Measurements from ENCODE around the gene USP24. TPM values are rescaled to one million over a fixed set of nuclear protein-coding genes. Genes with fewer than 3 reads are reported as not detected.

Gene USP24
- total RNA-seq, 1 experiment from 2014 or later = 40.9 TPM

- ATAC-seq (no peak), DNase-seq (ENCODE audit: low spot score) (no peak)
- Mint-ChIP-seq H3K4me1 (peaks cover 4% of the 10 kb centered on the region), H3K27ac (no peak overlapping the region), H3K4me3 (no peak overlapping the region), H3K36me3 (no peaks in the 10 kb centered on the region), H3K27me3 (ENCODE audit: low read depth) (peaks cover 2% of the 10 kb centered on the region; the same call in 1 of the 2 replicates), H3K9me3 (no peaks in the 10 kb centered on the region)
- TF ChIP-seq PRDM15 (CRISPR knock-in tag; IDR thresholded peaks at IDR 0.05) (no peak), ZNF263 (CRISPR knock-in tag; IDR thresholded peaks at IDR 0.05; ENCODE audit: low read depth) (no peak), FOXP1 (CRISPR knock-in tag; IDR thresholded peaks at IDR 0.05; ENCODE audit: borderline replicate concordance) (no peak)
- ChIA-PET CTCF (no interaction called here), POLR2A (no interaction called here)
These were observed 34.7 kb upstream of the USP24 start for GRCh38 chr1:55249646-55250398.

GRCh38 chr1:55246896-55247295, 31.7 kb upstream of the USP24 start:
- DNase-seq (ENCODE audit: low spot score) = no peak
- Mint-ChIP-seq H3K9me3 (no peaks in the 10 kb centered on the region), H3K27ac (no peak overlapping the region), H3K4me1 (peaks cover 4% of the 10 kb centered on the region), H3K36me3 (no peaks in the 10 kb centered on the region), H3K4me3 (no peak overlapping the region), H3K27me3 (ENCODE audit: low read depth) (peaks cover 2% of the 10 kb centered on the region; the same call in 1 of the 2 replicates)
- TF ChIP-seq ZNF512 (CRISPR knock-in tag; IDR thresholded peaks at IDR 0.05; ENCODE audit: borderline replicate concordance) = no peak
- no peak for TF ChIP-seq ATF2 (CRISPR knock-in tag; IDR thresholded peaks at IDR 0.05; ENCODE audit: borderline replicate concordance, low read depth)
- TF ChIP-seq MAX (CRISPR knock-in tag; IDR thresholded peaks at IDR 0.05) = no peak
- no peak for TF ChIP-seq PREB (CRISPR knock-in tag; IDR thresholded peaks at IDR 0.05; ENCODE audit: borderline replicate concordance)
- TF ChIP-seq ZNF219 (CRISPR knock-in tag; IDR thresholded peaks at IDR 0.05; ENCODE audit: borderline replicate concordance) = no peak
- TF ChIP-seq MYBL2 (CRISPR knock-in tag; IDR thresholded peaks at IDR 0.05) = no peak
- no peak for TF ChIP-seq ZNF396 (CRISPR knock-in tag; IDR thresholded peaks at IDR 0.05; ENCODE audit: borderline replicate concordance)
- no peak for TF ChIP-seq ZNF138 (CRISPR knock-in tag; conservative IDR thresholded peaks at IDR 0.05)
- no peak for ATAC-seq
- ChIA-PET POLR2A (no interaction called here), CTCF (interaction anchor here (1.4 to 1.6 kb wide), 2 partner anchors 13 to 103 kb away, joined by 4 to 6 read pairs; no protein-coding TSS in a partner anchor)

- CTCF ChIA-PET = interaction anchor here (1.4 to 1.6 kb wide), 2 partner anchors 13 to 103 kb away, joined by 4 to 6 read pairs; no protein-coding TSS in a partner anchor
- H3K27ac Mint-ChIP-seq = no peak overlapping the region
- peak; percentile 46 for ATAC-seq
These were observed 31.2 kb upstream of the USP24 start for GRCh38 chr1:55246331-55246730.

More at GRCh38 chr1:55246331-55246730, 31.2 kb upstream of the USP24 start:
- H3K4me3 Mint-ChIP-seq = no peak overlapping the region
- no peak for TF ChIP-seq ATF2 (CRISPR knock-in tag; IDR thresholded peaks at IDR 0.05; ENCODE audit: borderline replicate concordance, low read depth)
- no peak for TF ChIP-seq USF2 (CRISPR knock-in tag; IDR thresholded peaks at IDR 0.05)
- no peak for TF ChIP-seq E2F5 (CRISPR knock-in tag; IDR thresholded peaks at IDR 0.05)
- TF ChIP-seq RELA (CRISPR knock-in tag; IDR thresholded peaks at IDR 0.05; ENCODE audit: borderline replicate concordance) = no peak
- no peak for TF ChIP-seq HMGXB4 (CRISPR knock-in tag; IDR thresholded peaks at IDR 0.05)
- POLR2A ChIA-PET = no interaction called here
- H3K9me3 Mint-ChIP-seq = no peaks in the 10 kb centered on the region
- peaks cover 2% of the 10 kb centered on the region; the same call in 1 of the 2 replicates for H3K27me3 Mint-ChIP-seq (ENCODE audit: low read depth)
- H3K36me3 Mint-ChIP-seq = no peaks in the 10 kb centered on the region
- H3K4me1 Mint-ChIP-seq = peaks cover 4% of the 10 kb centered on the region
- no peak for DNase-seq (ENCODE audit: low spot score)
